Endothelial cell of umbilical vein (primary cell): ENCODE data around the gene ZDHHC9. TPM values are rescaled to one million over a fixed set of nuclear protein-coding genes. Genes with fewer than 3 reads are reported as not detected.

Source experiments
- BruUV-seq: library from RNA; stranded (reverse); fragments of 400-500 nt; replicated peaks from 2 replicates; lab custom pipeline; 2021; lab: Mats Ljungman, UMichigan
- CTCF ChIA-PET: fragments of 300-600, 350-600 bp; sonication (Branson Sonifier 250); formaldehyde crosslinking; loops from one replicate; lab custom pipeline; 2021; ENCODE audit warnings: antibody characterized with exemption, inconsistent platforms; lab: Charles Lee
- POLR2A ChIA-PET: fragments of 300-600, 350-600 bp; sonication (Branson Sonifier 250); formaldehyde crosslinking; loops from one replicate; lab custom pipeline; 2021; ENCODE audit warnings: antibody characterized with exemption, inconsistent platforms; lab: Charles Lee
- DNase-seq: peaks from one replicate; pipeline ENCODE4 v3.0.0-alpha.2; 2011; ENCODE audit warnings: low read depth, low spot score
- FAIRE-seq: peaks from 2 replicates; lab custom pipeline; 2011; peaks lifted over from hg19 to GRCh38; lab: Jason Lieb, UNC
- H2AFZ ChIP-seq: 2 replicates; pipeline ENCODE4 v1.6.0; 2012; ENCODE audit warnings: low read depth, low read length, control low read depth, inconsistent platforms
- H3K27ac ChIP-seq: 2 replicates; pipeline ENCODE4 v1.5.1; 2011; ENCODE audit warnings: low read depth, mild to moderate bottlenecking, control low read depth, low read length, moderate library complexity; ENCODE audit not compliant: insufficient read depth
- H3K27me3 ChIP-seq, 2 experiments: 2 replicates each; pipeline versions ENCODE4 v1.6.0 to v1.6.1; 2011; ENCODE audit warnings: low read length in 2 of 2, mixed read lengths in 1 of 2; ENCODE audit not compliant: control insufficient read depth in 2 of 2, insufficient read depth in 2 of 2
- H3K36me3 ChIP-seq, 2 experiments: 2 replicates in 1 of 2; 3 replicates in 1 of 2; pipeline ENCODE4 v1.5.1; 2011; ENCODE audit warnings: low read length in 2 of 2, mild to moderate bottlenecking in 1 of 2, moderate library complexity in 1 of 2; ENCODE audit not compliant: control insufficient read depth in 2 of 2, insufficient read depth in 2 of 2; ENCODE audit errors: extremely low read depth in 1 of 2
- H3K4me1 ChIP-seq: 3 replicates; pipeline ENCODE4 v1.5.1; 2011; ENCODE audit warnings: mild to moderate bottlenecking, low read length; ENCODE audit not compliant: control insufficient read depth, insufficient read depth; ENCODE audit errors: extremely low read depth
- H3K4me2 ChIP-seq: 2 replicates; pipeline ENCODE4 v1.6.1; 2011; ENCODE audit warnings: low read length, control low read depth, mixed read lengths; ENCODE audit not compliant: insufficient read depth
- H3K4me3 ChIP-seq, 3 experiments: fragments of 200-600 bp in 1 of 3; sonication (generic), shearing (Covaris generic) in 1 of 3; replicated peaks in 1 of 3; 2 replicates each; pipeline ENCODE4 v1.5.1; 2011 to 2016; ENCODE audit warnings: control low read depth in 3 of 3, low read length in 3 of 3, mild to moderate bottlenecking in 2 of 3, inconsistent platforms in 1 of 3, low read depth in 1 of 3, moderate library complexity in 1 of 3; ENCODE audit not compliant: insufficient read depth in 1 of 3
- H3K79me2 ChIP-seq: 2 replicates; pipeline ENCODE4 v1.6.0; 2012; ENCODE audit warnings: low read length, inconsistent platforms; ENCODE audit not compliant: control insufficient read depth, insufficient read depth
- H3K9ac ChIP-seq: replicated peaks from 2 replicates; pipeline ENCODE3; 2011; ENCODE audit warnings: low read length, control low read depth; ENCODE audit not compliant: insufficient read depth; ENCODE audit errors: extremely low read depth
- H3K9me1 ChIP-seq: replicated peaks from 3 replicates; pipeline ENCODE4 v1.6.0; 2011; ENCODE audit warnings: mild to moderate bottlenecking, low read length; ENCODE audit not compliant: control insufficient read depth, insufficient read depth; ENCODE audit errors: extremely low read depth
- H3K9me3 ChIP-seq: replicated peaks from 2 replicates; pipeline ENCODE4 v1.5.1; 2012; ENCODE audit warnings: low read length, inconsistent platforms; ENCODE audit not compliant: control insufficient read depth, insufficient read depth
- H4K20me1 ChIP-seq: replicated peaks from 2 replicates; pipeline ENCODE3; 2011; ENCODE audit warnings: mild to moderate bottlenecking, low read length; ENCODE audit not compliant: control insufficient read depth, insufficient read depth; ENCODE audit errors: extremely low read depth
- EZH2 ChIP-seq: IDR thresholded peaks from 2 replicates; pipeline ENCODE4 v1.6.1; 2012; ENCODE audit warnings: borderline replicate concordance, low read depth, mild to moderate bottlenecking, moderate library complexity, low read length, inconsistent platforms; ENCODE audit not compliant: severe bottlenecking
- POLR2A ChIP-seq: IDR thresholded peaks from 2 replicates; pipeline ENCODE4 v1.6.1; 2012; ENCODE audit warnings: low read depth, mild to moderate bottlenecking, control low read depth, low read length
- POLR2AphosphoS5 ChIP-seq: IDR thresholded peaks from 2 replicates; pipeline ENCODE4 v1.6.1; 2012; ENCODE audit warnings: low read depth, mild to moderate bottlenecking, control low read depth, low read length, moderate library complexity; ENCODE audit not compliant: insufficient read depth
- dilution Hi-C: fragments of 300-500 bp; cut with MboI; formaldehyde crosslinking; loops from one replicate; pipeline ENCODE4 v1.15.0; 2019; ENCODE audit warnings: low sequenced_read_pairs; ENCODE audit not compliant: extremely low pct_ligation_motif_present
- intact Hi-C: fragments of 100-400 bp; cut with micrococcal nuclease; formaldehyde crosslinking; loops from one replicate; pipeline ENCODE4 v1.10.0; 2022
- polyA plus RNA-seq, 4 experiments: library from polyadenylated mRNA; depleted of rRNA in 3 of 4; stranded (reverse) in 3 of 4; unstranded in 1 of 4; fragments of >200 nt; gene quantifications; 2 replicates each; pipeline versions ENCODE4 v1.2.1 to v1.2.3, GENCODE V29; 2011 to 2012; ENCODE audit warnings: missing spikeins in 1 of 4
- total RNA-seq: library from RNA; stranded (reverse); gene quantifications from 2 replicates; pipeline ENCODE4 v1.2.3, GENCODE V29; 2021

Gene ZDHHC9
- total and polyA plus RNA-seq, 2 donors (not counting 3 experiments of a cell fraction or from before 2014, with no cell fraction given): 27.4 to 33.6 TPM

DNA sequence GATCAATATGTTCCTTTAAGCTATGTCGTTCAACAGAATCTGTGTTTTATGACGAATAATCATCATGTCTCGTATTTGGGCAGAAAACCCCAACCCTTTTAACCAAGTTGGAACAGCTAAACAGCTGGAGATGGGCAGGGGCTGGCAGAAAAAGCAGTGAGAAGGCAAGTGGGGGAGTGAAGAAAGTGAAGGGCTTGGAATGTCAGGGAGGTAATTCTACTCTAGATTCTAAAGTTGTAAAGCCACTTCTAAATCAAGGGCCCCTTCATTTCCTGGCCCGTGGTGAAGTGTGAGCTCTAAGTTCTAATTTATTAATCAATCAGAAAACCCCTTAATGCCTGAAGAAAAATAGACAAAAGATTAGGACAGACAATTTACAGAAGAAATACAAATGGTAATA lies 43.5 kb downstream of the ZDHHC9 start:
- no peaks in the 10 kb centered on the region for H3K79me2 ChIP-seq
- no peaks in the 10 kb centered on the region for H3K27me3 ChIP-seq
- FAIRE-seq: no peak
- BruUV-seq: no TSS peak
- H4K20me1 ChIP-seq: no peaks in the 10 kb centered on the region
- TF ChIP-seq EZH2 (no peak), POLR2AphosphoS5 (no peak)
- H3K27ac ChIP-seq: no peak overlapping the region
- no peaks in the 10 kb centered on the region for H3K4me1 ChIP-seq
- no peak overlapping the region for H3K4me2 ChIP-seq
- no peak overlapping the region for H3K4me3 ChIP-seq
- H3K36me3 ChIP-seq: peaks cover 0 to 2% of the 10 kb centered on the region in 2 experiments
- CTCF ChIA-PET: no interaction called here
- POLR2A ChIA-PET: no interaction called here
- intact Hi-C loops: no loop called here
- H3K9me3 ChIP-seq: no peaks in the 10 kb centered on the region
- no peak overlapping the region for H2AFZ ChIP-seq
- no peaks in the 10 kb centered on the region for H3K9me1 ChIP-seq
- no peak for DNase-seq
- dilution Hi-C loops: no loop called here
- H3K9ac ChIP-seq: no peak overlapping the region

DNA sequence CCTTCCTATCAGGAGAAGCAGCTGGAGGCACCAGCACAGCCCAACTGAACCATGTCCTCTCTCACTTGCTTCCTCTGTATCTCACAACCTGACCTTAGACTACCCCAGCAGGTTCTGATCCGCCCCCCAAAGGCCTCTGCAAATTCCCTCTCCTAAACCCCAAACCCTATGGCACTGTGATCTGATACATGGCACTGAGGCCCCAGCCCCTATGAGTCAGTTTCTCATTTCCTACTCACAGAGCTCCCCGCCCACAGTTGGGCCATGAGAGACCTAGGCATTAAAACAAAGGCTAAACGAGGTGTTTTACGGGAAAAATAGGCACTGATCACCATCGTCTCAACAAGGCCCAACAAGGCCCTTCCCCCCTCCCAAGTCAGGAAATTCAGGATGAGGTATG lies 44.8 kb downstream of the ZDHHC9 start:
- Histone ChIP-seq H3K36me3 (no peaks in the 10 kb centered on the region), H3K4me2 (no peak overlapping the region), H3K4me3 (no peak overlapping the region), H3K9ac (no peak overlapping the region), H3K9me1 (no peaks in the 10 kb centered on the region), H3K27me3 (no peaks in the 10 kb centered on the region), H2AFZ (no peak overlapping the region), H3K9me3 (no peaks in the 10 kb centered on the region), H3K79me2 (no peaks in the 10 kb centered on the region), H3K4me1 (no peaks in the 10 kb centered on the region), H4K20me1 (no peaks in the 10 kb centered on the region), H3K27ac (no peak overlapping the region)
- BruUV-seq: no TSS peak
- no peak for FAIRE-seq
- ChIA-PET CTCF (interaction anchor here (1.5 kb wide), 1 partner anchor 24 kb away, joined by 5 read pairs; no protein-coding TSS in a partner anchor), POLR2A (no interaction called here)
- no peak for TF ChIP-seq POLR2A
- dilution Hi-C loops: no loop called here
- intact Hi-C loops: no loop called here
- DNase-seq: no peak
